HepG2 (cell line): ENCODE results near the gene LYZ. TPM values are rescaled to one million over a fixed set of nuclear protein-coding genes. Genes with fewer than 3 reads are reported as not detected.

ENCODE experiments used
- AKAP8 ChIP-seq: sonication (generic); formaldehyde crosslinking; IDR thresholded peaks from 2 replicates; pipeline ENCODE4 v1.5.1; 2020; ENCODE audit warnings: mild to moderate bottlenecking, missing genetic modification reagents
- ATF3 ChIP-seq: sonication (generic); formaldehyde crosslinking; IDR thresholded peaks from 2 replicates; pipeline ENCODE4 v1.4.0; 2020; ENCODE audit warnings: missing genetic modification reagents
- CBX1 ChIP-seq: IDR thresholded peaks from one replicate; pipeline ENCODE4 v1.6.1; 2016; ENCODE audit warnings: antibody characterized with exemption, low read depth
- DNMT3B ChIP-seq: conservative IDR thresholded peaks from 2 replicates; pipeline ENCODE4 v1.6.1; 2016; ENCODE audit warnings: missing biosample characterization, control low read depth
- ETV6 ChIP-seq: sonication (generic); formaldehyde crosslinking; conservative IDR thresholded peaks from 2 replicates; pipeline ENCODE4 v1.4.0; 2020; ENCODE audit warnings: missing genetic modification reagents
- HOXA5 ChIP-seq: sonication (generic); formaldehyde crosslinking; IDR thresholded peaks from 2 replicates; pipeline ENCODE4 v1.4.0; 2020; ENCODE audit warnings: missing genetic modification reagents
- ISX ChIP-seq: sonication (generic); formaldehyde crosslinking; conservative IDR thresholded peaks from 2 replicates; pipeline ENCODE4 v1.5.0; 2020; ENCODE audit warnings: missing genetic modification reagents
- MAFK ChIP-seq, 2 experiments: IDR thresholded peaks in 1 of 2; conservative IDR thresholded peaks in 1 of 2; 2 replicates each; pipeline ENCODE4 v1.6.1; 2011; ENCODE audit warnings: improper control_type of control experiment in 2 of 2, low read length in 2 of 2
- NCOA2 ChIP-seq: sonication (generic); formaldehyde crosslinking; IDR thresholded peaks from 2 replicates; pipeline ENCODE4 v1.8.0; 2022; ENCODE audit warnings: inconsistent platforms
- NFYB ChIP-seq: sonication (generic); formaldehyde crosslinking; IDR thresholded peaks from 2 replicates; pipeline ENCODE4 v1.4.0; 2020; ENCODE audit warnings: missing genetic modification reagents
- NONO ChIP-seq, 2 experiments: fragments of 450-650 bp in 1 of 2; sonication (generic) in 1 of 2; formaldehyde crosslinking in 1 of 2; IDR thresholded peaks in 1 of 2; conservative IDR thresholded peaks in 1 of 2; 2 replicates each; pipeline versions ENCODE4 v1.6.1 to v1.8.0; 2017 to 2022; ENCODE audit warnings: mild to moderate bottlenecking in 1 of 2, missing genetic modification reagents in 1 of 2, moderate library complexity in 1 of 2
- POGK ChIP-seq: sonication (generic); formaldehyde crosslinking; conservative IDR thresholded peaks from 2 replicates; pipeline ENCODE4 v1.8.0; 2022; ENCODE audit warnings: mild to moderate bottlenecking, moderate library complexity, missing genetic modification reagents
- POLR2A ChIP-seq, 2 experiments: IDR thresholded peaks; 2 replicates each; pipeline ENCODE4 v1.6.1; 2011; ENCODE audit warnings: low read depth in 2 of 2, low read length in 2 of 2, mild to moderate bottlenecking in 1 of 2, moderate library complexity in 1 of 2; ENCODE audit not compliant: insufficient read depth in 1 of 2
- SMAD3 ChIP-seq: sonication (generic); formaldehyde crosslinking; IDR thresholded peaks from 2 replicates; pipeline ENCODE4 v1.4.0; 2020; ENCODE audit warnings: missing genetic modification reagents
- TCF7L2 ChIP-seq: IDR thresholded peaks from 2 replicates; pipeline ENCODE4 v1.6.1; 2011; ENCODE audit warnings: mild to moderate bottlenecking, low read depth, low read length, moderate library complexity
- TOPORS ChIP-seq: sonication (generic); formaldehyde crosslinking; IDR thresholded peaks from 2 replicates; pipeline ENCODE4 v1.8.0; 2023; ENCODE audit warnings: mild to moderate bottlenecking, missing genetic modification reagents
- ZNF317 ChIP-seq: sonication (generic); formaldehyde crosslinking; IDR thresholded peaks from 2 replicates; pipeline ENCODE4 v1.5.0; 2020; ENCODE audit warnings: mild to moderate bottlenecking, missing genetic modification reagents
- ZNF558 ChIP-seq: sonication (generic); formaldehyde crosslinking; IDR thresholded peaks from 2 replicates; pipeline ENCODE4 v1.9.0; 2022; ENCODE audit warnings: mild to moderate bottlenecking, missing genetic modification reagents, borderline replicate concordance
- ZNF792 ChIP-seq: IDR thresholded peaks from 2 replicates; pipeline ENCODE4 v1.6.1; 2016
- ZSCAN29 ChIP-seq: sonication (generic); formaldehyde crosslinking; conservative IDR thresholded peaks from 2 replicates; pipeline ENCODE4 v1.4.0; 2020; ENCODE audit warnings: mild to moderate bottlenecking, missing genetic modification reagents
- polyA plus RNA-seq, 8 experiments: library from polyadenylated mRNA; depleted of rRNA in 3 of 8; stranded (reverse) in 7 of 8; unstranded in 1 of 8; fragments of >200 nt; fragmentation: Illumina TruSeq in 4 of 8; extraction: Trizol in 4 of 8; gene quantifications; 2 replicates each; pipeline versions ENCODE4 v1.2.1 to v1.2.3, GENCODE V29; 2011 to 2016; ENCODE audit warnings: low read depth in 4 of 8, missing spikeins in 1 of 8, mixed read lengths in 1 of 8; ENCODE audit not compliant: insufficient read depth in 1 of 8
- total RNA-seq, 5 experiments: library from RNA; depleted of rRNA; stranded (reverse); fragments of >200 nt; fragmentation: Illumina TruSeq; extraction: Trizol; gene quantifications; 2 replicates each; pipeline ENCODE4 v1.2.3, GENCODE V29; 2016; ENCODE audit warnings: low read depth in 1 of 5
- TF ChIP-seq, protein P1 (sequence below): sonication (generic); formaldehyde crosslinking; IDR thresholded peaks from 2 replicates; pipeline ENCODE4 v1.9.0; 2021; ENCODE audit warnings: missing genetic modification reagents, borderline replicate concordance
- TF ChIP-seq, protein P2 (sequence below): sonication (generic); formaldehyde crosslinking; IDR thresholded peaks from 2 replicates; pipeline ENCODE4 v1.8.1; 2023; ENCODE audit warnings: mild to moderate bottlenecking, missing genetic modification reagents
- TF ChIP-seq, protein P3 (sequence below): sonication (generic); formaldehyde crosslinking; IDR thresholded peaks from 2 replicates; pipeline ENCODE4 v1.8.1; 2023; ENCODE audit warnings: mild to moderate bottlenecking, missing genetic modification reagents, borderline replicate concordance
- TF ChIP-seq, protein P4 (sequence below): sonication (generic); formaldehyde crosslinking; IDR thresholded peaks from 2 replicates; pipeline ENCODE4 v1.5.1; 2020; ENCODE audit warnings: missing genetic modification reagents, mild to moderate bottlenecking, borderline replicate concordance

Gene LYZ
- total and polyA plus RNA-seq, 2 of the 13 experiments (the other 11 are each of a cell fraction or from before 2014, with no cell fraction given) = 1,788 to 2,054 TPM

- TF ChIP-seq DNMT3B (CRISPR knock-in tag) (no peak), ZNF792 (CRISPR knock-in tag) (peak; percentile 75; the same call in 1 of the 2 replicates), NCOA2 (peak; percentile 19; the same call in 1 of the 2 replicates), ISX (CRISPR knock-in tag) (0 out of 2 replicates have a peak, but pooled peaks have one; percentile 79), NFYB (CRISPR knock-in tag) (0 out of 2 replicates have a peak, but pooled peaks have one; percentile 20), AKAP8 (peak; percentile 95), POGK (CRISPR knock-in tag) (0 out of 2 replicates have a peak, but pooled peaks have one; percentile 41), POLR2A (IDR thresholded peaks at IDR 0.05; ENCODE audit: insufficient read depth in 1 of 2, low read depth in 2 of 2, low read length in 2 of 2) (peak; percentile 42 to 85; a peak in 3 of 4 replicates), HOXA5 (peak; percentile 85), ETV6 (CRISPR knock-in tag) (0 out of 2 replicates have a peak, but pooled peaks have one; percentile 39), TOPORS (CRISPR knock-in tag) (0 out of 2 replicates have a peak, but pooled peaks have one; percentile 62), ATF3 (CRISPR knock-in tag) (0 out of 2 replicates have a peak, but pooled peaks have one; percentile 34), SMAD3 (CRISPR knock-in tag) (peak; percentile 38; the same call in 1 of the 2 replicates), CBX1 (peak; percentile 34), NONO (IDR thresholded peaks at IDR 0.05) (no peak), NONO (CRISPR knock-in tag; conservative IDR thresholded peaks at IDR 0.05) (peak; percentile 84), ZNF558 (CRISPR knock-in tag) (no peak), MAFK (conservative IDR thresholded peaks at IDR 0.05 in 1 of 2, IDR thresholded peaks at IDR 0.05 in 1 of 2; ENCODE audit: low read length in 2 of 2) (no peak), ZSCAN29 (CRISPR knock-in tag) (0 out of 2 replicates have a peak, but pooled peaks have one; percentile 29), ZNF317 (CRISPR knock-in tag) (peak; percentile 67; the same call in 1 of the 2 replicates), TCF7L2 (no peak)
- TF ChIP-seq, protein P1, sequence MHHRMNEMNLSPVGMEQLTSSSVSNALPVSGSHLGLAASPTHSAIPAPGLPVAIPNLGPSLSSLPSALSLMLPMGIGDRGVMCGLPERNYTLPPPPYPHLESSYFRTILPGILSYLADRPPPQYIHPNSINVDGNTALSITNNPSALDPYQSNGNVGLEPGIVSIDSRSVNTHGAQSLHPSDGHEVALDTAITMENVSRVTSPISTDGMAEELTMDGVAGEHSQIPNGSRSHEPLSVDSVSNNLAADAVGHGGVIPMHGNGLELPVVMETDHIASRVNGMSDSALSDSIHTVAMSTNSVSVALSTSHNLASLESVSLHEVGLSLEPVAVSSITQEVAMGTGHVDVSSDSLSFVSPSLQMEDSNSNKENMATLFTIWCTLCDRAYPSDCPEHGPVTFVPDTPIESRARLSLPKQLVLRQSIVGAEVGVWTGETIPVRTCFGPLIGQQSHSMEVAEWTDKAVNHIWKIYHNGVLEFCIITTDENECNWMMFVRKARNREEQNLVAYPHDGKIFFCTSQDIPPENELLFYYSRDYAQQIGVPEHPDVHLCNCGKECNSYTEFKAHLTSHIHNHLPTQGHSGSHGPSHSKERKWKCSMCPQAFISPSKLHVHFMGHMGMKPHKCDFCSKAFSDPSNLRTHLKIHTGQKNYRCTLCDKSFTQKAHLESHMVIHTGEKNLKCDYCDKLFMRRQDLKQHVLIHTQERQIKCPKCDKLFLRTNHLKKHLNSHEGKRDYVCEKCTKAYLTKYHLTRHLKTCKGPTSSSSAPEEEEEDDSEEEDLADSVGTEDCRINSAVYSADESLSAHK = no peak
- TF ChIP-seq, protein P2, sequence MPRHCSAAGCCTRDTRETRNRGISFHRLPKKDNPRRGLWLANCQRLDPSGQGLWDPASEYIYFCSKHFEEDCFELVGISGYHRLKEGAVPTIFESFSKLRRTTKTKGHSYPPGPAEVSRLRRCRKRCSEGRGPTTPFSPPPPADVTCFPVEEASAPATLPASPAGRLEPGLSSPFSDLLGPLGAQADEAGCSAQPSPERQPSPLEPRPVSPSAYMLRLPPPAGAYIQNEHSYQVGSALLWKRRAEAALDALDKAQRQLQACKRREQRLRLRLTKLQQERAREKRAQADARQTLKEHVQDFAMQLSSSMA (CRISPR knock-in tag) = peak; percentile 80; the same call in 1 of the 2 replicates
- TF ChIP-seq, protein P3, sequence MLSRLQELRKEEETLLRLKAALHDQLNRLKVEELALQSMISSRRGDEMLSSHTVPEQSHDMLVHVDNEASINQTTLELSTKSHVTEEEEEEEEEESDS (CRISPR knock-in tag) = peak; percentile 83; the same call in 1 of the 2 replicates
- TF ChIP-seq, protein P4, sequence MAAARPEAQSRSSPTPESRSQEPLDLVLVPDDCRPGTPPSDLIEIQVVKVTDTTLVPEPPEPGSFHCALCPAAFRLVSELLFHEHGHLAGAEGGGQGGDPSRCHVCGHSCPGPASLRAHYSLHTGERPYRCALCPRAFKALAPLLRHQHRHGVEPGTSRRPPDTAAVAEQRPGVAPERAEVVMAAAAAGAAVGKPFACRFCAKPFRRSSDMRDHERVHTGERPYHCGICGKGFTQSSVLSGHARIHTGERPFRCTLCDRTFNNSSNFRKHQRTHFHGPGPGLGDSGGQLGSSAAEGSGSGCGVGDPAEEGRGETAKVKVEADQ = peak; percentile 32; the same call in 1 of the 2 replicates
Measured at GRCh38 chr12:69354556-69355187, 6.5 kb downstream of the LYZ start (continued).
